ENCODE results near the gene EBP.

DNA sequence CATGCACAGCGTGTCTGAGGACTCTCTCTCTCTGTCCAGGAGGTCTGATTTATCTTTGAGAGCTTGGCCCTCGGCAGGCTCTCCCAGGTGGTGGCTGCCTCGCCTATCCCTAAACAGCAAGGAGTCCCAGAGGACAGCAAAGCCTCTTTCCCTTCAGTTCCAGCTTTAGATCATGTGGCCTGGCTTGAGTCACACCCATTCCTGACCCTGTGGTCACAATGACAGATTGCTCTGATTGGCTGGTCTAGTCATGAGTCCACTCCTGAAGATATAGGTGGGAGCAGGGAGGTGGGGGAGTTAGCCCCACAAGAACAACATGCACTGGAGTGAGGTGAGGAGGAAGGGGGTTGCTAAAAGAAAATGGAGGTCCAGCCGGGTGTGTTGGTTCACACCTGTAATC is 24.9 kb upstream of the EBP start:
- TF ChIP-seq, protein P1, sequence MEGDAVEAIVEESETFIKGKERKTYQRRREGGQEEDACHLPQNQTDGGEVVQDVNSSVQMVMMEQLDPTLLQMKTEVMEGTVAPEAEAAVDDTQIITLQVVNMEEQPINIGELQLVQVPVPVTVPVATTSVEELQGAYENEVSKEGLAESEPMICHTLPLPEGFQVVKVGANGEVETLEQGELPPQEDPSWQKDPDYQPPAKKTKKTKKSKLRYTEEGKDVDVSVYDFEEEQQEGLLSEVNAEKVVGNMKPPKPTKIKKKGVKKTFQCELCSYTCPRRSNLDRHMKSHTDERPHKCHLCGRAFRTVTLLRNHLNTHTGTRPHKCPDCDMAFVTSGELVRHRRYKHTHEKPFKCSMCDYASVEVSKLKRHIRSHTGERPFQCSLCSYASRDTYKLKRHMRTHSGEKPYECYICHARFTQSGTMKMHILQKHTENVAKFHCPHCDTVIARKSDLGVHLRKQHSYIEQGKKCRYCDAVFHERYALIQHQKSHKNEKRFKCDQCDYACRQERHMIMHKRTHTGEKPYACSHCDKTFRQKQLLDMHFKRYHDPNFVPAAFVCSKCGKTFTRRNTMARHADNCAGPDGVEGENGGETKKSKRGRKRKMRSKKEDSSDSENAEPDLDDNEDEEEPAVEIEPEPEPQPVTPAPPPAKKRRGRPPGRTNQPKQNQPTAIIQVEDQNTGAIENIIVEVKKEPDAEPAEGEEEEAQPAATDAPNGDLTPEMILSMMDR (IDR thresholded peaks at IDR 0.05) = no peak
- no peak for TF ChIP-seq POLR2A (IDR thresholded peaks at IDR 0.05)
- TF ChIP-seq EP300 (IDR thresholded peaks at IDR 0.05) = no peak
